ENCODE data around the gene BGLAP.

Gene BGLAP

DNA sequence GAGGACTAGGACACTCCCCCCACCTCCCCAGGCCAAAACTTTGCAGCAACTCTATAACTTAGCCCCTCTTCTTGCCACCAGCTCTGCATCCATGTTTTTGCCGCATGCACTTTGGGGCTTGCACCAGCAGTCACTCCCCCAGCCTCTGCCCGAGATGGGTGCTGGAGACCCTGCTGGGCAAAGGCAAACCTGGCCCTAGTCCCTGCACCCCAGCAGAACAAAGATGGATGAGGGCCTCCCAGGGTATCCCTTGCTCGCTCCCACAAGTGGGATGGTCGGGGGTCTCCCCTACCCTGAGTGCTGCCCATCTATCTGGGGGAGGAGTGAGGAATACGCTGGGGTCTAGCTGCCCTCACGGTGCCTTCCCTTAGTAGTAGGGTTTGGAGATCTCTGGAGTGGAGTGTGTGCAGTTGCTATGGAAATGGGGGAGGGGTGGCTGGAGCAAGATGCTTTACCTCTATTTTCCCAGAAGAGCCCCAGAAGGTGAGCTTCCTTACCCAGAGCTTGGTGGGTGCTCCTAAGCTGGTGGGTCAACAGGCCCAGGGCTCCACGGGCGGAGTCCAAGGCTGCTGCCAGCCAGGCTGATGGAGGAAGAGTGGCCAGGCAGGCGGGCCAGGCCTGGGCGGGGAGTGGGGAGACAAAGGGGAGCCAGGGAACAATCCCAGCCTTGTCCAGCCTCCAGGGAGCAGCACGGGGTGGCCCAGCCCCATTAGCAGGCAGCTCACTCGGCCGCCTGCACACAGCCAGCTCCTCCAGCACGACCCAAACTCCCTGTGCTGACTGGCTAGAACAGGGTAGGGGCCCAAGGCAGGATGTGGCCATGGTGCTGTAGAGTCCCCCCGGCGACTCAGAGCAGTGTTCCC, 5.7 kb downstream of the BGLAP start, which contains the start of gene PAQR6:
Gene PAQR6, minus strand, starts transcription at position 597 of the 863 bp plus-strand sequence. CDS start 1,325 bp downstream, outside the sequence.
- DNase-seq (ENCODE audit: low spot score): no peak
- TF ChIP-seq, protein P1, sequence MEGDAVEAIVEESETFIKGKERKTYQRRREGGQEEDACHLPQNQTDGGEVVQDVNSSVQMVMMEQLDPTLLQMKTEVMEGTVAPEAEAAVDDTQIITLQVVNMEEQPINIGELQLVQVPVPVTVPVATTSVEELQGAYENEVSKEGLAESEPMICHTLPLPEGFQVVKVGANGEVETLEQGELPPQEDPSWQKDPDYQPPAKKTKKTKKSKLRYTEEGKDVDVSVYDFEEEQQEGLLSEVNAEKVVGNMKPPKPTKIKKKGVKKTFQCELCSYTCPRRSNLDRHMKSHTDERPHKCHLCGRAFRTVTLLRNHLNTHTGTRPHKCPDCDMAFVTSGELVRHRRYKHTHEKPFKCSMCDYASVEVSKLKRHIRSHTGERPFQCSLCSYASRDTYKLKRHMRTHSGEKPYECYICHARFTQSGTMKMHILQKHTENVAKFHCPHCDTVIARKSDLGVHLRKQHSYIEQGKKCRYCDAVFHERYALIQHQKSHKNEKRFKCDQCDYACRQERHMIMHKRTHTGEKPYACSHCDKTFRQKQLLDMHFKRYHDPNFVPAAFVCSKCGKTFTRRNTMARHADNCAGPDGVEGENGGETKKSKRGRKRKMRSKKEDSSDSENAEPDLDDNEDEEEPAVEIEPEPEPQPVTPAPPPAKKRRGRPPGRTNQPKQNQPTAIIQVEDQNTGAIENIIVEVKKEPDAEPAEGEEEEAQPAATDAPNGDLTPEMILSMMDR (IDR thresholded peaks at IDR 0.05; ENCODE audit: borderline replicate concordance, control extremely low read depth, extremely low read depth, insufficient read depth, missing control alignments): no peak
- in situ Hi-C loops (cut with MboI; ENCODE audit: low sequenced_read_pairs, unreplicated experiment): no loop called here

DNA sequence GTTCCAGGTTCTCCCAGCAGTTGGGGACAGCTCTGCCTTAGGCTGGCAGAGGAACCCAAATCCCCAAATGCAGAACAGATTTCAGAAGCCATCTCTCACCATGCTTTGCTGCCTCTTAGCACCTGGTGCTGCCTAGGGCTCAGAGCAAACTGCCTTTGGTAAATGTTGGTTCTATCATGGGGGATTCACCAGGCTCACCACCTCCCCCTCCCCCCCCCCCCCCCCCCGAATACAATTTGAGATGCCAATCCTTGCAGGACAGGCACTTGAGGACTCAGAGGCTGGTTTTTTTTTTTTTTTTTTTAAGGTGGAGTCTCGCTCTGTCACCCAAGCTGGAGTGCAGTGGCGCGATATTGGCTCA, 6.3 kb downstream of the BGLAP start:
- in situ Hi-C loops (cut with MboI; ENCODE audit: low sequenced_read_pairs, unreplicated experiment): no loop called here
- TF ChIP-seq, protein P1 (IDR thresholded peaks at IDR 0.05; ENCODE audit: borderline replicate concordance, control extremely low read depth, extremely low read depth, insufficient read depth, missing control alignments): no peak
- no peak for DNase-seq (ENCODE audit: low spot score)

DNA sequence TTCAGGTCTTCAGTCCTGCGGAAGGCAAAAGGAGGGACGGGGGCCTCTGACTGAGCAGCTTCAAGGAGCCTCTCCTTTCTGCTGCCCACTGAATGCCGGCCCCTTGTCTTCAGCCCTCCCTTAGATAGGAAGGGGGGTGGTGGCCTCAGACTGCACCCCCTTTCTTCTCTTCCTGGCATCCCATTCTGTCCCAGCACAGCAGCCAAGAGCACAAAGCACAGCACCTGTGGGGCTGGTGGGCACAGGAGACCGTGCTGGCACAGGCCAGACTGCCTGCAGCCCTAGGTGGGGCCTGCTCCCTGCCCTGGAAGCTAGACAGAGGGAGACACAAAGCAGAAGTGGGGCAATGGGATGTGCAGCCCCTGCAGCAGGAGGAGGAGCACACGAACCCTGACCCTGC, 7.6 kb downstream of the BGLAP start:
- DNase-seq (ENCODE audit: low spot score): no peak
- TF ChIP-seq, protein P1 (IDR thresholded peaks at IDR 0.05; ENCODE audit: borderline replicate concordance, control extremely low read depth, extremely low read depth, insufficient read depth, missing control alignments): no peak
- in situ Hi-C loops (cut with MboI; ENCODE audit: low sequenced_read_pairs, unreplicated experiment): no loop called here

DNA sequence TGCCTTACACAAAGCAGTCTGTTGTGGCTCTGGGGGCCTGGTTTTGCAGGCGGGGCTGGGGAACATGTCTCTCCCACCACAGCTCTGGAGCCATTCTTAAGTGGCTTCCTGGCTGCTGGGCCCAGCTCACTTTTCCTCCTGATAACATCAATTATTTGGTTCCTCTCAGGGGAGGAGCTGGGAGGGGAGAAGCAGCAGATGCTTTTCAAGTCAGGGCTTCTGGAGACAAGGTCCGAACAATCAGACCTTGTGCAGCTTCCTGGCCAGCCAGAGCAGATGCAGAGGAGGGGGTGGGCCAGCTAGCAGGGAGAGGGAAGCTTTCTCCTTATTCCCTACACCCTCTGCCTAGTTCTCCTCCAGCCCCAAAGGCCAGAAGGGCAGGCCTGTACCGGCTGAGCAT, 9.5 kb downstream of the BGLAP start:
- TF ChIP-seq, protein P1 (IDR thresholded peaks at IDR 0.05; ENCODE audit: borderline replicate concordance, control extremely low read depth, extremely low read depth, insufficient read depth, missing control alignments): no peak
- in situ Hi-C loops (cut with MboI; ENCODE audit: low sequenced_read_pairs, unreplicated experiment): no loop called here
- no peak for DNase-seq (ENCODE audit: low spot score)

DNA sequence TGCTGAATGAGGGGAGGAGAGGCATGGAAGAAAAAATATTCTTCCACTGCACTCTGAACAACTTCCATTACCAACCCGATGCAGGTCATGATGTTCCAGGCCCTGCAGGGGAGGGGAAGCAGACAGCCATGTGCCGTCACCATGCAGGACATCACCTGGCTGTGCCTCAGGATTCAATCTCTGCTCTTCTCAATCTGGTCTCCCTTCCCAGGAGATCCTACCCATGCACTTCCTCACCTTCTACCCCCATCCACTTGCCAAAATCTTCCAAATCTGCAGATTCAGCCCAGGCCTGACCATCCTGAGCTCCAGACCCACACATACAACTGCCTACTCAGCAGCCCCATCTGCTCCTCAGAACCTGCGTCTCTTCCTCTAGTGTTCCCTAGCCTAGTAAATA, 11.7 kb downstream of the BGLAP start:
- TF ChIP-seq, protein P1 (IDR thresholded peaks at IDR 0.05; ENCODE audit: borderline replicate concordance, control extremely low read depth, extremely low read depth, insufficient read depth, missing control alignments): no peak
- DNase-seq (ENCODE audit: low spot score): no peak
- in situ Hi-C loops (cut with MboI; ENCODE audit: low sequenced_read_pairs, unreplicated experiment): no loop called here

DNA sequence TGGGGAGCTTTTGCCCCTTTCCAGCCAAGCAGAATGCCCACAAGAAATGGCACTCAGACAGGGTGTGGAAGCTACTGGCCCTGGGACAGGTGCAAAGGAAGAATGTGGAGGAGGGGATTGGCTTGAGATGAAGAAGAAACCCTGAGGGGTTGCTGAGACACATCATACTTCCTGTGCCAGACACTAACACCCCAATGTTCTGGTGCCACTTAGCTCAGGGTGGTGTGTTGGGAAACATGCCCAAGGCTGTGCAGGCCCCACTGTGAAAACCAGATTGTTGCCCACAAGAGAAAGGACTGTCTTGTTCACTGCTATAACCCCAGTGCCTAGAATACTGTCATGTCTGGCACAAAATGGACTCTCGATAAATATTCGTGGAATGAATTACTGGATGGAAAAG, 15.7 kb downstream of the BGLAP start:
- TF ChIP-seq, protein P1 (IDR thresholded peaks at IDR 0.05; ENCODE audit: borderline replicate concordance, control extremely low read depth, extremely low read depth, insufficient read depth, missing control alignments): no peak
- in situ Hi-C loops (cut with MboI; ENCODE audit: low sequenced_read_pairs, unreplicated experiment): no loop called here
- DNase-seq (ENCODE audit: low spot score): no peak

Measured in GM13976 (cell line).